HG03354 (cell line): Measurements from ENCODE around the gene HEPN1.
A peak's percentile ranks its signal among the peaks of the same experiment; 100 is the strongest.

ENCODE experiments used
- ATAC-seq: cut with Tn5 transposase; IDR thresholded peaks from one replicate; pipeline ENCODE4 v1.9.1; 2021; ENCODE audit warnings: mild to moderate bottlenecking; ENCODE audit not compliant: unreplicated experiment, poor library complexity, severe bottlenecking

The HEPN1 gene

DNA sequence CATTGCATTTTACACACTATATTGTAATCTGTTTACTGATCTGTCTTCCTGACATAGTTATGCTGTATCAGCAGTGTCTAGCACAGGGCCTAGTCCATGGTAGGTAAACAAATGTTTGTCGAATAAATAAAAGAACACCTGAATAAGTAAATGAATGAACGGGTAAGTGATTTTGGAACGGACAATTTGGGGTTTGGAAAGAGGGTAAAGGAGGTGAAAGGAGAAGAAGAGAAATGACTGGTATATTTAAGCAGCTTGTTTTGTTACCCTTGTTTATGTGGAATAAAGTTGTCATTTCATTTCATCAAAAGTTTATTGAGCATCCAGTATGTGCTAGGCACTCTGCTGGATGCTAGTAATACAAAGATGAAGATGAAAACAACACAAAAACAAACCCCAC, at the start of gene HEPN1:
Gene HEPN1 (plus strand): TSS at position 301 of the 400 bp plus-strand sequence.
- ATAC-seq, result no peak

DNA sequence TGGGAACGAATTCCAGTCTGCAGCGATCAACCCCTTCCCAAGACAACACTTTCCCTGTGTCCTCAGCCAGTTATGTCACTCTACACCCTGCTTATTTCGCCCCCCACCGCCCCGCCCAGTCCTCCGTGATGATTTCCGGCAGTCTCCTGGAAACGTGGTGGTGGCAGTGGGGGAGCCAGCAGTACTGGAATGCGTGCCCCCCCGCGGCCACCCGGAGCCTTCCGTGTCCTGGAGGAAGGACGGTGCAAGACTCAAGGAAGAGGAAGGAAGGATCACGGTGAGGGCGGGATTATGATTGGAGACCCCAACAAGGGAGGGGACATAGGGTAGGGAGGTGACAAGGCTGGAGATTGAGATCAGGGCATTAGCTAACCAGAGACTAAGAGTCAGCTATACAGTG, 49.7 kb upstream of the HEPN1 start:
- ATAC-seq, result no peak

GRCh38 chr11:124869856-124870387, 49.1 kb upstream of the HEPN1 start:
- no peak for ATAC-seq

GRCh38 chr11:124870430-124870829, 48.6 kb upstream of the HEPN1 start:
- ATAC-seq, result no peak

- ATAC-seq, result no peak
These were observed 46.8 kb upstream of the HEPN1 start for GRCh38 chr11:124872280-124872679.

GRCh38 chr11:124872741-124873140, 46.3 kb upstream of the HEPN1 start:
- no peak for ATAC-seq

DNA sequence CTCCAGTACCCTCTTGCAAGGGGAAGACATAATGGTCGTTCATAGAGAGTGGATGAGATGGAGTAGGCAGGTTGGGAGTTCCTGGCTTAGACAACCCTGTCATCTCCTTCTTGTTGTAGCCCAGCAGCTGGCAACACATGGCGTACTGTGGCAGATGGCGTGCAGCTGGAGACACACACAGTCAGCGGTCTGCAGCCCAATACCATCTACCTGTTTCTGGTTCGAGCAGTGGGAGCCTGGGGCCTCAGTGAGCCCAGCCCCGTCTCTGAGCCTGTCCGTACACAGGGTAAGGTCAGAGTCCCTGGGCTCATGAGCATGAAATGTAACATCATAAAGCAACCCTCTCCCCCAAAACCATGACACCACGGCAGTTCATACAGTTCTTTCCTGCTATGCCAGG, 45.1 kb upstream of the HEPN1 start:
- no peak for ATAC-seq

- no peak for ATAC-seq
These were observed 44.3 kb upstream of the HEPN1 start for GRCh38 chr11:124874571-124875255.

DNA sequence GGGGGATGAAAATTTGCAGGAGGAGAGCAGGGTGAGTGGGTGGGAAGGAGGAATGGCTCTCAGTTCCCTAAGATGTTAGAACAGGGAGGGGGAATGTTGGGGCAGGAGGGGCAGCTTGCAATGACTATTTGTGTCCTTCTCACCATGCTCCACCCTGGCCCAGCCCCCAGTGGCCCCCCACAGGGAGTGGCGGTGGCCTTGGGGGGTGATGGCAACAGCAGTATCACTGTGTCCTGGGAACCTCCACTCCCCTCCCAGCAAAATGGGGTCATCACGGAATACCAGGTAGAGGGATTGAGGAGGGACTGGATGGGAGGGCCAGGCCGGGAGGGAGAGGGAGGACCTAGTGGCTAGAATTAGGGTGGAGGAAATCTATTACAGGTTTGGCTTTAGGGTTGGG, 43.6 kb upstream of the HEPN1 start:
- no peak for ATAC-seq

- peak; percentile 93 for ATAC-seq
These were observed 42.9 kb upstream of the HEPN1 start for GRCh38 chr11:124875943-124876817.

DNA sequence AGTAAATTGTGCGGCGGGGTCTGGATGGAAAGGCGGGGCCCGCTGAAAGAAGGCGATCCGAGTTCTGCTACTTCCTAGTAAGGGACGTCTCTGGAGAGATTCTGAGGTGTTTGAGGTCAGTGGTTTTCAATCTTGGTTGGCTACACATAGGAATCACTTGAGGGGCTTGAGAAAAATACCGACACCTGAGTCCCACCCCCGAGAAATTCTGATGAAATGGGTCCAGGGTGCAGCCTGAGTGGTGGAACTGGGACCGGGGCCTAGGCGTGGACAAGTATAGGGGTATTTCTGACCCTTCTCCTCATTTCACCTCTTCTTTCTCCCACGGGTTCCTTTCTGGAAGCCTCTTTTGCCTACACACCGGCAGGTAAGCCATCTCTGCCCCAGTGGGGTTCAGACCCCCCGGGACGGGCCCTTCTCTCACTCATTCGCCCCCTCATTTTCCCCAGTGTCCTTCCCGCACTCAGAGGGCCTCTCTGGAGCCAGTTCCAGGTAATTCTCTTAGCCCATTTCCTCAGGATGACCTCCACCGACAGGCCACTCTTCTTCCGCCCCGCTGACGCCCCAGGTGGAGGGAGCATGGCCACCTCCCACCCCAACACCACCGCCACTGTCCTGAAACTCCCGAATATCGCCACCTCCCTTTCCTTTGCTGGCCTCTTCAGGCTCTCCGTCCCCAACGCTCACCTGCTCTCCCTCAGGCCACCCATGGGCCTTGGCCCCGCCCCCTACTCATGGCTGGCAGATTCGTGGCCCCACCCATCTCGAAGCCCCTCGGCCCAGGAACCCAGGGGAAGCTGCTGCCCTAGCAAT, 42.0 kb upstream of the HEPN1 start:
- ATAC-seq, result no peak

DNA sequence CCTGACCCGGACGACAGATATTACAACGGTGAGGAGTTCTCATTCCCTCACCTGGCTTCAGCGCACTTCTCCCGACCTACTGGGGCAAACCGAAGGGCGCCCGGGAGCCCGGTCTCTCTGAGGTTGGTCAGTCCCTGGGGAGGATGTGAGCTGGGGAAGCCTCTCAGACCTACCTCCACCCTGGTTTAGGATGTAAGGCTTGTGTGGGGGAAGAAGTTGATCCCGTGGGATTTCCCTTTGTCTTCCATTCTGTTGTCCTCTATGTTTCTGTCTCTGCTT, 41.5 kb upstream of the HEPN1 start:
- ATAC-seq, result no peak

DNA sequence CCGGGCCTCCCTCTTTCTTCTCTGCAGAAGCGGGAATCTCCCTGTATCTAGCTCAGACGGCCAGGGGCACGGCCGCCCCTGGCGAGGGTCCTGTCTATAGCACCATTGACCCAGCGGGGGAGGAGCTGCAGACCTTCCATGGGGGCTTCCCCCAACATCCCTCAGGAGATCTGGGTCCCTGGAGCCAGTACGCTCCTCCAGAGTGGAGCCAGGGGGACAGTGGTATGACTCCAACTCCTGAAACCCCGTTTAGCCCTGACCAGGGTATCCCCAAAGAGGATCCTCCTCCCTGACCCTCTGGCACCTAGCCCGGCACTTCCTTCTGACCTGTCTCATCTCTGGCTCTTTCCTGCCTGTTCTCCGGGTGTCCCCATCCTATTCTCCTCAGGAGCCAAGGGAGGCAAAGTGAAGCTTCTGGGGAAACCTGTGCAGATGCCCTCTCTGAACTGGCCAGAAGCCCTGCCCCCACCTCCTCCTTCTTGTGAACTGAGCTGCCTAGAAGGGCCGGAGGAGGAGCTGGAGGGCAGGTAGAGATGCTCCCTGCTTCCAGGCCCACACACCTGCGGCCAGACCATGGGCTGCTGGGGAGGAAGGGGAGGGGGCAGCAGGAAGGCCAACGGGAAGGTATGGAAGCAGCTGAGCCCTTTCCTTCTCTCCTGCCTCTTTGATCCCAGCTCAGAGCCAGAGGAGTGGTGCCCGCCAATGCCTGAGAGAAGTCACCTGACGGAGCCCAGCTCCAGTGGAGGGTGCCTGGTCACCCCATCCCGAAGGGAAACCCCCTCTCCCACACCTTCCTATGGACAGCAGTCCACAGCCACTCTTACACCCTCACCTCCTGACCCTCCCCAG, 40.9 kb upstream of the HEPN1 start:
- ATAC-seq, result no peak

DNA sequence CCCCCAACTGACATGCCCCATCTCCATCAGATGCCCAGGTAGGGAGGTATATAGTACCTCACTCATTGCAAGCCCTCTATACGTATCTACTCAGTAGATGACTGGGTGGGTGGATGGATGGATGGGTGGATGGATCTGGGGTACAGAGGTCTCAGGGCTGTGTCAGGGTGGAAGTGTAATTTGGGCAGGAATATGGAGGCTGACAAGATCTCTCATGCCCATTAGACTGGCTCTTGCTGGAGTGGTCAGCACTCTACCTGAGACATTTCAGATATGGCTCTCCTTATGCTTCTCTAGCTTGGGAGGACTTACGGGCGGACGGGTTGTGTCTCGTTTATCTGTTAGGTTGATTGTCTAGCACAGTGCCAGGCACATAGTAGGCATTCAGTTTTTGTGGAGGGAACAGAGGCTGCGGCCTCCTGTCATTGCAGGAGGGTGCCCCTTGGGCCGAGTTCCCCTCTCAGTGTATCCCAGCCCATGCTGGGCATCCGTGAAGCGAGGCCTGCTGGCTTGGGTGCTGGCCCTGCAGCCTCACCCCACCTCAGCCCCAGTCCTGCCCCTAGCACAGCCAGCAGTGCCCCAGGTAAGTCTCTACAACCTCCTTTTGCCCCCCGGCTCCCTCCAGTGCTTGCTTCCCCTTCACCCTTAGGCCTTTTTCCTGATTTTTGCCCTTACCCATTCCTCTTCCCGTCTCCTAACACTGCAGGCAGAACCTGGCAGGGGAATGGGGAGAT, 40.1 kb upstream of the HEPN1 start:
- no peak for ATAC-seq

DNA sequence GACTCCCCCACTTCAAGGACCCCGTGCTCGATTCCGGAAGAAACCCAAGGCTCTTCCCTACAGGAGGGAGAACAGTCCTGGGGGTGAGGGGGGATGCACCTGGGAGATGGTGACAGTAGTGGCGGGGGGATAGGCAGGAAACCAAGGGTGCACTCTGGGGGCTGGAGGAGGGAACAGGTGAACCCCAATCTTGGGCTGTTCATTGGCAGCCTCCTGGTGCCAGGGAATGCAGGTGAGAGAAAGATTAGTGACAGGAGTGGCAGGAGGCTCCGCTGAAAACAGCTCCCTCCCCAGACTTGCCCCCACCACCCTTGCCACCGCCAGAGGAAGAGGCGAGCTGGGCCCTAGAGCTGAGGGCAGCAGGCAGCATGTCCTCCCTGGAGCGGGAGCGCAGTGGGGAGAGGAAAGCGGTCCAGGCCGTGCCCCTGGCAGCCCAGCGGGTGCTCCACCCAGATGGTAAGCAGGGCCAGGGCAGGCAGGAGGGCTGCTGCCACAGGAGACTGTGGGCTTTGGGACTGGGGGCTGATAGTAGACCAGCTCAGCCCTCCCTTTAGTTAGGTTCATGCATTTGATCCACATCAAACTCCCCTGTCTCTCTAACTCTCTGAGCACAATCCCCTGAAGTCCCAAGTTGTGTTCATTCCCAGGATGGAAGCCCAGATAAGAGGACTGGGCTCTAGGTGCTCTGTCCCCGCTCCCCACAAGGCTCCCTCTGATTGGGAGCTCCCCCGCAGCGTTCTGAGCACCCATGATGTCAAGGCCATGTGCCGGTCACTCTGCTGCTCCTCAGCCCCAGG, 39.4 kb upstream of the HEPN1 start:
- ATAC-seq, result no peak

- no peak for ATAC-seq
These were observed 38.8 kb upstream of the HEPN1 start for GRCh38 chr11:124880290-124880611.

- ATAC-seq, result no peak
These were observed 38.1 kb upstream of the HEPN1 start for GRCh38 chr11:124880958-124881357.

DNA sequence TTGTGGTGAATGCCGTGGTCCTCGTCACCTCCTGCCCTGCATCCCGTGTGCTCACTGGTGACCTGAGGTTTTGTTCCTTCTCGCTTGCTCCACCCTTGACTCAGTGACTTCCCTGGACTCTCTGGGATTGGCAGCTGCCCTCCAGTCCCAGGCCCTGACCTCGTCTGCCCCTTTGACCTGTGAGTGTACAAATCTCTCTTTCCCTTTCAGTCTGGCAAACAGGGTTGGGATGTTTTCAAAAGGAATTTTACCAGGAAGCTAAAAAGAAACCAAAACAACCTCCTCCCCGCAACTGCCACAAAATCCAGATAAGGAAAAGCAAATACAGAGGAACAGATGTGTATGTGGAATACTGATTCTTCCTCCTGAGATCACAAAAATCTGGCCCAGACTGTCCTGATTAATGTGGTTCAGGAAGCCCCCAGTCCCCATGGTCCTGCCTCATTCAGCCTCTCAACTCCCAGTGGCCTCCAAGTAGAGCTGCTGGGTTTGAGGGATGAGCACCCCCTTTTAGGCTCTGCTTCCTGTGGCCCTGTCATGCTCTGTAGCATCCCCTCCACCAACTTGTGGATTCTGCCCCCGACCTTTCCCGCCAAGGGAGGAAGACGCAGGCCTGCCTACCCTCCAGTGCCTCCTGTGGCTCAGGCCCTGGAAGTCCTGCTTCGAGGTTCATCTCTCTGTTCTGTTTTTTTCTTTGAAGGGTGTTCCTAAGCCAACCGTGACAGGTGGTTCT, 36.5 kb upstream of the HEPN1 start:
- ATAC-seq, result no peak
